Nephron progenitor cell (in vitro differentiated cells): ENCODE measurements around the gene CD44.

Experiments
- DNase-seq: peaks from one replicate; pipeline ENCODE4 v3.0.0; 2021
- H3K27ac Mint-ChIP-seq: 2 replicates; pipeline ENCODE4 v1.8.0; 2021; ENCODE audit warnings: mild to moderate bottlenecking, moderate library complexity, mixed read lengths
- H3K27me3 Mint-ChIP-seq: 2 replicates; pipeline ENCODE4 v1.8.0; 2021; ENCODE audit warnings: mild to moderate bottlenecking, low read depth, mixed read lengths; ENCODE audit not compliant: poor library complexity
- H3K36me3 Mint-ChIP-seq: 2 replicates; pipeline ENCODE4 v1.8.0; 2021; ENCODE audit warnings: low read depth, mixed read lengths
- H3K4me1 Mint-ChIP-seq: 2 replicates; pipeline ENCODE4 v1.8.0; 2021; ENCODE audit warnings: mixed read lengths
- H3K4me3 Mint-ChIP-seq: 2 replicates; pipeline ENCODE4 v1.8.0; 2021; ENCODE audit warnings: mild to moderate bottlenecking, moderate library complexity, mixed read lengths
- H3K9me3 Mint-ChIP-seq: 2 replicates; pipeline ENCODE4 v1.8.0; 2021; ENCODE audit warnings: mild to moderate bottlenecking, moderate library complexity, mixed read lengths
- TF ChIP-seq, protein P1 (sequence below): fragments of 200-600 bp; sonication (generic); IDR thresholded peaks from 2 replicates; pipeline ENCODE4 v1.5.0; 2021; ENCODE audit warnings: antibody characterized with exemption

CD44 gene

DNA sequence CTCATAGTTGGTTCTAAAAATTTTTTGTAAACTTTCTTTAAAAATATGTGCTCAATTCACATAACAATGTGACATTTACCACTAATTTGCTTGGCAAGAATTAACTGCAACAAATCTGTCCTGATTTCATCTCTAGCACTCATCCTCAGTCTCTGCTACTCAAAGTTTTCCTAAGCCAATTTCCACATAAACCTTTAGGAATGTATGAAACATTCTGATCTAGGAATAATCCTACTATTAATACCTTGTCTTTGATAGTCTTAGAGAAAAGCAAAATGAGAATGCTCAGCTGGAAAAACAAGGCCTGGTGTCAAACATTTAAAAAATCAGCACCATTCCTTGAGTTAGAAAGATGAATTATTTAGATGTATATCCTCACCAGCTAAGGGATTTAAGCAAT, 114.3 kb downstream of the CD44 start:
- H3K27ac Mint-ChIP-seq: no peak overlapping the region
- H3K36me3 Mint-ChIP-seq: no peaks in the 10 kb centered on the region
- no peaks in the 10 kb centered on the region for H3K27me3 Mint-ChIP-seq
- DNase-seq: no peak
- no peaks in the 10 kb centered on the region for H3K4me1 Mint-ChIP-seq
- no peaks in the 10 kb centered on the region for H3K9me3 Mint-ChIP-seq
- TF ChIP-seq, protein P1, sequence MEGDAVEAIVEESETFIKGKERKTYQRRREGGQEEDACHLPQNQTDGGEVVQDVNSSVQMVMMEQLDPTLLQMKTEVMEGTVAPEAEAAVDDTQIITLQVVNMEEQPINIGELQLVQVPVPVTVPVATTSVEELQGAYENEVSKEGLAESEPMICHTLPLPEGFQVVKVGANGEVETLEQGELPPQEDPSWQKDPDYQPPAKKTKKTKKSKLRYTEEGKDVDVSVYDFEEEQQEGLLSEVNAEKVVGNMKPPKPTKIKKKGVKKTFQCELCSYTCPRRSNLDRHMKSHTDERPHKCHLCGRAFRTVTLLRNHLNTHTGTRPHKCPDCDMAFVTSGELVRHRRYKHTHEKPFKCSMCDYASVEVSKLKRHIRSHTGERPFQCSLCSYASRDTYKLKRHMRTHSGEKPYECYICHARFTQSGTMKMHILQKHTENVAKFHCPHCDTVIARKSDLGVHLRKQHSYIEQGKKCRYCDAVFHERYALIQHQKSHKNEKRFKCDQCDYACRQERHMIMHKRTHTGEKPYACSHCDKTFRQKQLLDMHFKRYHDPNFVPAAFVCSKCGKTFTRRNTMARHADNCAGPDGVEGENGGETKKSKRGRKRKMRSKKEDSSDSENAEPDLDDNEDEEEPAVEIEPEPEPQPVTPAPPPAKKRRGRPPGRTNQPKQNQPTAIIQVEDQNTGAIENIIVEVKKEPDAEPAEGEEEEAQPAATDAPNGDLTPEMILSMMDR: no peak
- no peak overlapping the region for H3K4me3 Mint-ChIP-seq

DNA sequence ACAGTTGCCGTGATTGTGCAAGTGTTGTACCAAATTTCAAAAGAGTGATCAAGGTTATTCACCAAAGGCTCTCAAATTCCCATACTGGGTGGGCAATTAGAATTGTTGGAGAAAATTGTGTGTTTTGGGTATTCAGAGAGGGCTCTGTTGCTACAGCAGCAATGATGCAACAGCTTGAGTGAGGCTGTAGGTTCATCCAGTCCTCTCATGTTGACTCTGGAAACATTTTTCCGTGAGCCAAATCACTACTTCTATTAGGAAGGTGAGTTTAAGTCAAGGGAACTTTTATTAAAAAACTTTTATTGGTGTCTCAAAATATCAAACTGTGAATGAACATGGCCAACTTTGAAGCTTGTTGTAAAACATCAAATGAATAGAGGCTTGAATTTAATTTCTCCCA, 116.5 kb downstream of the CD44 start:
- H3K27me3 Mint-ChIP-seq: no peaks in the 10 kb centered on the region
- H3K4me1 Mint-ChIP-seq: no peaks in the 10 kb centered on the region

DNA sequence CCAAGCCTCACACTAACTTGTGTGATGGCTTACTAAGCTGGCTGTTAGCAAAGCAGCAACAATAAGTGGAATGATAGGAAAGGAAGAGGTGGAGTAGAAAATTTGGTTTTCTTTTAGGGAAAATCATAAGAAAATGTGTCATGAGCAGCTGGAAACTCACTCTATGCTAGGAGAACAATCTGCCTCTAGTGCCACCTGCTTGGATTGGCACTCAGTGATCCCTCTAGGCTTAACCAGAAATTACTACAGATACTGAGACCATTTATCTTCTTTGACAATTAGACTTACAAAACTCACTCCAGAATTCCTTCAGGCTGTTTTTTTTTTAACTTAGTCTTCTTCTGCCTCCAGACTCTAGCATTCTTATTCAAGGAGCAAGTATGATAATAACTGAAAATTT, 117.3 kb downstream of the CD44 start:
- no peak for DNase-seq
- Mint-ChIP-seq H3K4me3 (no peak overlapping the region), H3K27ac (no peak overlapping the region), H3K4me1 (no peaks in the 10 kb centered on the region), H3K9me3 (no peaks in the 10 kb centered on the region), H3K27me3 (no peaks in the 10 kb centered on the region), H3K36me3 (no peaks in the 10 kb centered on the region)
- TF ChIP-seq, protein P1: no peak

More for the DNA sequence above, 116.5 kb downstream of the CD44 start:
- H3K9me3 Mint-ChIP-seq: no peaks in the 10 kb centered on the region
- no peak overlapping the region for H3K4me3 Mint-ChIP-seq
- TF ChIP-seq, protein P1: no peak
- no peak for DNase-seq
- H3K27ac Mint-ChIP-seq: no peak overlapping the region
- no peaks in the 10 kb centered on the region for H3K36me3 Mint-ChIP-seq

DNA sequence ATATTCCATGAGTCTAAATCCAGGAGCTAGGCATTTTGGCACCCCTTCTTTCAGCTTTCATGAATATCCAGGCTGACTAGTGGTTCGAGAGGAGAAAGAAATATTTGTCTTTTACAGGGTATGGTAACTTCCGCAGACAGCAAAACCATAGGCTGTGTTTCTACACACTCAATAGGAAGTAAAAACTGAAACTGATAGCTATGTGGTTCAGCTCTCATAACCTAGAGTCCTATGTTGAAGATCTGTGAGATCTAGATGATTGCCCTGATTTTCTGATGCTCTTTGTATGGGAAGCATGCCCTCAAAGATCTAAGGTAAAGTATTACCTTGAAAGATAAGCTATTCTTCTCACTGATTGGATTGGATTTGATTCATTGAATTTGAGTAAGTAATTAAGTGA, 118.3 kb downstream of the CD44 start:
- TF ChIP-seq, protein P1: no peak
- Mint-ChIP-seq H3K36me3 (no peaks in the 10 kb centered on the region), H3K4me3 (no peak overlapping the region), H3K4me1 (no peaks in the 10 kb centered on the region), H3K9me3 (no peaks in the 10 kb centered on the region), H3K27me3 (no peaks in the 10 kb centered on the region), H3K27ac (no peak overlapping the region)
- no peak for DNase-seq

DNA sequence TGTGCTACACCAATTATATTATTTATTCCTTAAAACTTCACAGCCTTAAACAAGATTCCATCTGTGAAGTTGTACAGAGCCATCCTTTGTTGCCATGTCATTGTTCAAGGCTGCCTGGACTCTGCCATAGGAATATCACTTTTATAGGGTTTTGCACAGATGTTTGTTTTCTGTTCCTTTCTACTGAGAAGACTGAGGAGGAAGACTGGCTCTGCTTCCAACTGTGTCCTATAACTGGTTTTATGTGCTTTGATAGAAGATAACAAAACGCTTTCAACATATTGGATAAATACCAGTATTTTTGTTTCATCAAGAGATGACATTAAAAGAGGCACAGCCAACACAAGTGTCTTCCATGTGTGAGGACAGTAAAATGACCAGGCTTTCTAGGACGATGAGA, 120.6 kb downstream of the CD44 start:
- no peak for DNase-seq
- no peaks in the 10 kb centered on the region for H3K36me3 Mint-ChIP-seq
- H3K27ac Mint-ChIP-seq: no peak overlapping the region

DNA sequence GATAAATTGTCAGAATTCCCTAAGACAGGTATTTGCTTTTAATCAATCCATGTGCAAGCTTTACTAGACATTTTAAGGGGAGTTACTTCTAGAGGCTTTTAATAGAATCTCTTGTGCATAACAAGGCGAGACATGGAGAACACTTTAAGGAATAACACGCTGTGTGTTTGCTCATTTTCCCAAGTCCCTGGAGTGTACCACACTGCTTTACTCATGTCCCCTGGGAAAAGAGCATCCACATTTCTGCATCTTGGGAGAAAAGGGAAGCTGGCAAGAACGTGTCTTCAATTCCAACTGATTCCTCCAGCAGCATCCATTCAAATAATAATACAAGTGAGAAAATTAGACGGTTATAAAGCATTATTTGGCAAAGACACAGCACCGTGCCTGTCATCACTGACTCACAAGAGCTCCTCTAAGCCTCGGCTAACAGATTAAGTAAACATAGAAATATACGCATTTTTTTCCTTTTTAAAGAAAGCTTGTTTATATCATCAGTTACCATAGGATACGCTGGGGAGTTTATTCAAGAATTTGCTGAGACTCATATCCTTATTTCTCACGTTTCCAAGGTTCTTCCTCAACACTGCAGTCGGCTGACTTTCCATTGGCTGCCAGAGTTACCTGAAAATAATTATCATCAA, 121.5 kb downstream of the CD44 start:
- H3K36me3 Mint-ChIP-seq: no peaks in the 10 kb centered on the region
- H3K9me3 Mint-ChIP-seq: no peaks in the 10 kb centered on the region
- no peak overlapping the region for H3K4me3 Mint-ChIP-seq
- TF ChIP-seq, protein P1: no peak
- H3K4me1 Mint-ChIP-seq: no peaks in the 10 kb centered on the region
- no peak for DNase-seq
- H3K27ac Mint-ChIP-seq: no peak overlapping the region
- H3K27me3 Mint-ChIP-seq: no peaks in the 10 kb centered on the region

More for the DNA sequence above, 120.6 kb downstream of the CD44 start:
- Mint-ChIP-seq H3K9me3 (no peaks in the 10 kb centered on the region), H3K4me3 (no peak overlapping the region), H3K4me1 (no peaks in the 10 kb centered on the region), H3K27me3 (no peaks in the 10 kb centered on the region)
- TF ChIP-seq, protein P1: no peak
